ENCODE results near the gene KLHDC9. TPM values are rescaled to one million over a fixed set of nuclear protein-coding genes. Genes with fewer than 3 reads are reported as not detected.

The KLHDC9 gene
- total RNA-seq, 1 donor from 2014 or later: not detected

DNA sequence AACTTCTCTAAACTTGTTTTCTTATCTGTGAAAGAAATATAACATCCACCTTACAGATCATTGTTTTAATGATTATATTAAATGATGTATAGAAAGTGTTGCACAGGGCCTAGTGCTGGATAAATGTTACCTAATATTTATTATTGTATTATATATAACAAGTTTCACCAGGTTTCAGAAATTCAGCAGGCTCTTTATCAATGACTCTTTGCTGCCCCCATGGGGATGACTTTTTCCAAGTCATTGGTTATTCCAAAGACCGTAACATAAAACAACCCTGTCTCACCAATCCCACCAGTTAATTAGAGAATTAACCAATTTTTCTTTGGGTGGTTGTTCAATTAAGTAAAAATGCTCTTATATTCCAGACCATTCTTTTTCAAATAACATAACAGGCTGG lies 41.6 kb downstream of the KLHDC9 start:
- peaks cover 9% of the 10 kb centered on the region for H3K4me1 Mint-ChIP-seq
- H3K36me3 Mint-ChIP-seq (ENCODE audit: low read depth): peaks cover 7% of the 10 kb centered on the region
- H3K9me3 Mint-ChIP-seq: no peaks in the 10 kb centered on the region
- intact Hi-C loops (cut with micrococcal nuclease): no loop called here
- no peak overlapping the region for H3K4me3 Mint-ChIP-seq
- no peaks in the 10 kb centered on the region for H3K27me3 Mint-ChIP-seq
- H3K27ac Mint-ChIP-seq: no peak overlapping the region
- peak; percentile 84 for DNase-seq

DNA sequence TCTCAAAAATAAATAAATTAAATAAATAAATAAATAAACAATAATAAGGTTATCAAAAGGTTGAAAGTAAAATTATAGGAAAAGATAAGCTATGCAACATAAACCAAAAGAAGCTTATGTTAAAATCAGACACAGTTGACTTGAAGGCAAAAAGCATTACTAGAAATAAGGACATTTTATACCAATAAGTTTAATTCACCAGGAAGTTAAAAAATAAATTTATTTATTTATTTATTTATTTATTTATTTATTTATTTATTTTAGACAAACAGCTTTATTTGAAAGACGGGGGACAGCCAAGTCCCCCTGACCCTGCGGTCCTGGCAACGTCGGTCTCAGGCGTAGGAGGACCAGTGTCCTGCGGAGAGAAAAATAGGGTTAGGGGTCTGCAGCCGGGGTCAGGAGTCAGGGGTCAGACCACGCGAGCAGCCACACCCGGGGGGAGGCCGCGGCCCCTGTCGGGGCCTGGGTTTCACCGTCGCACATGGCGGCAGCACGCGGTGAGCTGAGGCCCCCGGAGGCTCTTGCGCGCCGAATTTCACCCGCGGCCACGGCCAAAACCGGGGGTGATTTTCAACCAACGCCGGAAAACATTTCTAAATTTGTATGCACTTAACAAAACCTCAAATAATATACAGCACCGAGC lies 42.7 kb downstream of the KLHDC9 start:
- H3K27ac Mint-ChIP-seq: no peak overlapping the region

DNA sequence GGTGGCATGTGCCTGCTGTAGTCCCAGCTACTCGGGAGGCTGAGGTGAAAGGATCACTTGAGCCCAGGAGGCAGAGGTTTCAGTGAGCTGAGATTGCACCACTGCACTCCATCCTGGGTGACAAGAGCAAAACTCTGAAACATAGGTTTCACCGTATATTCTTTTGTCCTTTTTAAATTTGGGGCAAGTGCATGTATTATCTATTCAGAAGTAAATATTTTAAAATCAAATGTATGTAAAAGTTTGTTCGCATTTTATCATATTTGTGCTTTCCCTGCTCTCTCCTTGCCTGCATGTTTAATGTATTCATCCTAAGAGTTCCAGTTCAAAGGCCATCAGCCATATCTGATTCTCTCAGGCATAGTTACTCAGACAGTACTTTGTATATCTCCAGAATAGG lies 47.7 kb downstream of the KLHDC9 start:
- intact Hi-C loops (cut with micrococcal nuclease): no loop called here

More for the DNA sequence above, 42.7 kb downstream of the KLHDC9 start:
- Mint-ChIP-seq H3K9me3 (no peaks in the 10 kb centered on the region), H3K4me1 (peaks cover 5% of the 10 kb centered on the region), H3K27me3 (no peaks in the 10 kb centered on the region), H3K36me3 (ENCODE audit: low read depth) (peaks cover 3% of the 10 kb centered on the region), H3K4me3 (no peak overlapping the region)
- no peak for DNase-seq
- intact Hi-C loops (cut with micrococcal nuclease): no loop called here

More for the DNA sequence above, 47.7 kb downstream of the KLHDC9 start:
- no peak for DNase-seq
- Mint-ChIP-seq H3K4me1 (no peaks in the 10 kb centered on the region), H3K36me3 (ENCODE audit: low read depth) (no peaks in the 10 kb centered on the region), H3K4me3 (no peak overlapping the region), H3K27ac (no peak overlapping the region), H3K9me3 (no peaks in the 10 kb centered on the region), H3K27me3 (no peaks in the 10 kb centered on the region)

Other genes with a start within 250 kb of the KLHDC9 start
- gene CD244, start 235.5 kb upstream of the KLHDC9 start, total RNA-seq: not detected in 2 replicates
- not detected in 2 replicates for gene ITLN1, start 213.2 kb upstream of the KLHDC9 start, total RNA-seq
- not detected in 2 replicates for gene ITLN2, start 143.6 kb upstream of the KLHDC9 start, total RNA-seq
- 9.1 and 21.4 TPM in 2 replicates for gene F11R, start 77.2 kb upstream of the KLHDC9 start, total RNA-seq
- gene TSTD1, start 59.4 kb upstream of the KLHDC9 start, total RNA-seq: 41.7 and 49.7 TPM in 2 replicates
- gene USF1, start 52.4 kb upstream of the KLHDC9 start, total RNA-seq: 46.5 and 48.6 TPM in 2 replicates
- gene ARHGAP30, start 28.5 kb upstream of the KLHDC9 start, total RNA-seq: 134 and 139 TPM in 2 replicates
- 0.05 TPM in 1 of 2 replicates, not detected in the other for gene NECTIN4, start 8.8 kb upstream of the KLHDC9 start, total RNA-seq
- 173 and 178 TPM in 2 replicates for gene PFDN2, start 19.7 kb downstream of the KLHDC9 start, total RNA-seq
- 46.7 and 48.2 TPM in 2 replicates for gene NIT1, start 19.7 kb downstream of the KLHDC9 start, total RNA-seq
- gene DEDD, start 34.3 kb downstream of the KLHDC9 start, total RNA-seq: 45.7 and 46.2 TPM in 2 replicates
- 84.2 and 86.6 TPM in 2 replicates for gene UFC1, start 55.6 kb downstream of the KLHDC9 start, total RNA-seq
- 32.7 and 34.7 TPM in 2 replicates for gene USP21, start 61.1 kb downstream of the KLHDC9 start, total RNA-seq
- gene PPOX, start 68.1 kb downstream of the KLHDC9 start, total RNA-seq: 28.6 and 31.1 TPM in 2 replicates
- 65.1 and 69.9 TPM in 2 replicates for gene B4GALT3, start 79.1 kb downstream of the KLHDC9 start, total RNA-seq
- gene ADAMTS4, start 100.7 kb downstream of the KLHDC9 start, total RNA-seq: 0.33 and 0.66 TPM in 2 replicates
- 88.4 and 89.6 TPM in 2 replicates for gene NDUFS2, start 104.0 kb downstream of the KLHDC9 start, total RNA-seq
- gene FCER1G, start 116.9 kb downstream of the KLHDC9 start, total RNA-seq: 0.63 TPM in 1 of 2 replicates, not detected in the other
- not detected in 2 replicates for gene APOA2, start 125.3 kb downstream of the KLHDC9 start, total RNA-seq
- 25.6 and 28.4 TPM in 2 replicates for gene TOMM40L, start 127.7 kb downstream of the KLHDC9 start, total RNA-seq
- not detected in 2 replicates for gene NR1I3, start 139.8 kb downstream of the KLHDC9 start, total RNA-seq
- 0.14 TPM in 1 of 2 replicates, not detected in the other for gene PCP4L1, start 160.4 kb downstream of the KLHDC9 start, total RNA-seq
- 2.8 and 3.0 TPM in 2 replicates for gene MPZ, start 211.6 kb downstream of the KLHDC9 start, total RNA-seq
- gene SDHC, start 216.0 kb downstream of the KLHDC9 start, total RNA-seq: 174 and 182 TPM in 2 replicates

Data from activated CD4-positive, alpha-beta T cell treated with anti-CD3 and anti-CD28 coated beads, Interleukin-2, amount 10 ng/mL, durations not matched to agents 24 days and 14 days (primary cell).